Thymus (tissue), 11 donors: ENCODE data around the gene HNRNPA2B1. TPM values are rescaled to one million over a fixed set of nuclear protein-coding genes. Genes with fewer than 3 reads are reported as not detected.
"Not testable (repeated sequence)": the region's sequence is repeated elsewhere in the genome, so short reads cannot be mapped to it uniquely, and the experiment has no call there.

Experiments
- DNase-seq, 9 donors: peaks; one replicate each; pipeline ENCODE4 v3.0.0-alpha.2; 2013; ENCODE audit warnings: low spot score in 9 of 9, low read depth in 6 of 9, missing footprints in 1 of 9
- H3K27ac ChIP-seq, 2 donors: one replicate each; pipeline ENCODE4 v1.5.1; 2013; ENCODE audit warnings: control low read depth in 1 of 2, low read depth in 1 of 2, low read length in 1 of 2, mild to moderate bottlenecking in 1 of 2, moderate library complexity in 1 of 2
- H3K27me3 ChIP-seq, 2 donors: one replicate each; pipeline ENCODE4 v1.5.1; 2013; ENCODE audit warnings: low read length in 1 of 2; ENCODE audit not compliant: control insufficient read depth in 2 of 2, insufficient read depth in 1 of 2
- H3K36me3 ChIP-seq, 2 donors: one replicate each; pipeline ENCODE4 v1.5.1; 2013; ENCODE audit warnings: low read length in 1 of 2, mild to moderate bottlenecking in 1 of 2, moderate library complexity in 1 of 2; ENCODE audit not compliant: control insufficient read depth in 2 of 2, insufficient read depth in 2 of 2
- H3K4me1 ChIP-seq, 2 donors: one replicate each; pipeline ENCODE4 v1.5.1; 2013; ENCODE audit warnings: low read length in 2 of 2; ENCODE audit not compliant: control insufficient read depth in 2 of 2, insufficient read depth in 2 of 2
- H3K4me3 ChIP-seq, 2 donors: one replicate each; pipeline ENCODE4 v1.5.1; 2013; ENCODE audit warnings: low read length in 2 of 2, control low read depth in 1 of 2, mild to moderate bottlenecking in 1 of 2
- H3K9me3 ChIP-seq, 2 donors: one replicate each; pipeline ENCODE4 v1.5.1; 2013; ENCODE audit warnings: low read length in 1 of 2, mild to moderate bottlenecking in 1 of 2; ENCODE audit not compliant: control insufficient read depth in 2 of 2, insufficient read depth in 1 of 2
- WGBS: extraction: QIAGEN DNeasy Blood & Tissue Kit; methylation state at CpG from one replicate; pipeline ENCODE4 v1.1.7; 2013; 5-methylcytosine and 5-hydroxymethylcytosine counted together
- polyA plus RNA-seq: library from polyadenylated mRNA; stranded (reverse); fragments of 200-250 nt; gene quantifications from one replicate; pipeline ENCODE4 v1.2.3, GENCODE V29; 2013
- total RNA-seq: library from RNA; stranded (reverse); fragments of 120-200 nt; gene quantifications from one replicate; pipeline ENCODE4 v1.2.4, GENCODE V29; 2013
- donor health status: healthy.

Gene HNRNPA2B1
- total and polyA plus RNA-seq, 2 donors, result 212 to 767 TPM

DNA sequence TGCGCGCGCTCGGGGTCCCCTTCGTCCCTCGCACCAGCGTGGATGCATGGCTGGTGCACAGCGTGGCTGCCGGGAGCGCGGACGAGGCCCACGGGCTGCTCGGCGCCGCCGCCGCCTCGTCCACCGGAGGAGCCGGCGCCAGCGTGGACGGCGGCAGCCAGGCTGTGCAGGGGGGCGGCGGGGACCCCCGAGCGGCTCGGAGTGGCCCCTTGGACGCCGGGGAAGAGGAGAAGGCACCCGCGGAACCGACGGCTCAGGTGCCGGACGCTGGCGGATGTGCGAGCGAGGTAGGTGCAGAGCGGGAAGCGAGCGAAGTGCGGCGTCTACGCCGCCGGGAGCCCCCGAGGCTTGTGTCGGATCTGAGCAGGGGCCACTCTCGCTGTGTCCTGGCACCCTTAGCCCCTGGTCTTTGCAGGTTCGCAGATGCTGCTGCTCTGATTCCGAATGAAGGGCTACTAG is 47.7 kb downstream of the HNRNPA2B1 start:
- H3K27me3 ChIP-seq, result peaks cover 13 to 22% of the 10 kb centered on the region in 2 donors
- not testable (repeated sequence) for H3K9me3 ChIP-seq, H3K36me3 ChIP-seq
- H3K4me3 ChIP-seq, result peak overlapping the region; percentile 52 to 73
- 2% methylated on average over 49 of the region's 54 CpGs for WGBS
- H3K4me1 ChIP-seq, result peaks cover 21 to 54% of the 10 kb centered on the region in 2 donors
- peak overlapping the region; percentile 18 to 23 for H3K27ac ChIP-seq
- DNase-seq, result peak in 2 of 9 donors; percentile 37 to 49

DNA sequence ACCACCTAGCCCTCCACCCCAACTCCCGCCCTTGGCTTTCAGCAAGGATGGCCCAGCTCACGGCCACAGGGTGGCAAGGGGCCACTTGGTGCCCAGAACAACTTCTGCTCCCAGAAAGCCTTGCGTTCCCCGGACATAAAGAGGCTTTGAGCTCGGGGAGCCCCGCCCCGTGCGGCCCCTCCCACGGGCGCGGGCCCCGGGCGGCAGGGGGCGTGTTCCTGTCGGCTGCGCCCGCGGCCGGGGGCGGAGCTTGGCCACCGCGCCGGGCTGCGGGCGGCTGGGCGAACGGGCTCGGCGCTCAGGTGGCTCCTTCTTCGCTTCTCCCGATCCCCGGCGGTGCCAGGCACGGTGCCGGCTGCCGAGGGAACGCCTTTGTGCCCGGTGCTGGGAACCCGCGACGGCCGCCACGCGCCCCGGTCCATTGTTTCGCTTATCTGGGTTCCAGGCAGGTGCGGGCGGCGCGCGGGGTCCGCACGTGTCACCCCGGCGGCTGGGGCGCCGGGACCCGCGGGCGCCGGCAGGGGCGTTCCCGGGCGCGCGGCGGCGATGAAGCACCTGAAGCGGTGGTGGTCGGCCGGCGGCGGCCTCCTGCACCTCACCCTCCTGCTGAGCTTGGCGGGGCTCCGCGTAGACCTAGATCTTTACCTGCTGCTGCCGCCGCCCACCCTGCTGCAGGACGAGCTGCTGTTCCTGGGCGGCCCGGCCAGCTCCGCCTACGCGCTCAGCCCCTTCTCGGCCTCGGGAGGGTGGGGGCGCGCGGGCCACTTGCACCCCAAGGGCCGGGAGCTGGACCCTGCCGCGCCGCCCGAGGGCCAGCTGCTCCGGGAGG is 48.4 kb downstream of the HNRNPA2B1 start, which contains the start of gene NFE2L3:
TSS of gene NFE2L3 (plus strand) at position 246 of the 829 bp plus-strand sequence. CDS start at position 547, 301 bp downstream.
- H3K27ac ChIP-seq, result peak within 1 kb of the TSS; percentile 23 to 76
- H3K36me3 ChIP-seq, result no peaks in the 10 kb centered on the region
- under 1% methylated on average over 95 of the region's 95 CpGs for WGBS

DNA sequence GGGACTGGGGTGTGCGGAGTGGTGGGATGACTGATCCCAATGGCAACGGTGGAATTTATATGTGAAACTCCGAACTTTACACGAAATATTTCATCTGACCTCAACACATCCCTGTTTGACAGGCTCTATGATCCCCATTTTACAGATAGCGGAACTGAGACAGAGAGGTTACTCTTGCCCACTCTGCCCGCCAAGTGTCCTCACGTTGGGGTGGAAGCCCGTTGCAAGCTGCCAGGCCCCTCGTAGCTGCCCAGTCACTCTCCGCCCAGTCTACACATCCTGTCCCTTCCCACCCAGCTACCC is 48.9 kb downstream of the HNRNPA2B1 start:
- 60% methylated on average over 10 of the region's 10 CpGs for WGBS
- Histone ChIP-seq H3K4me1 (peaks cover 20 to 45% of the 10 kb centered on the region in 2 donors), H3K4me3 (peak overlapping the region; percentile 52 to 73), H3K9me3 (peaks cover 0 to 9% of the 10 kb centered on the region in 2 donors), H3K36me3 (no peaks in the 10 kb centered on the region), H3K27ac (peak overlapping the region in 1 of 2 donors; percentile 76), H3K27me3 (peaks cover 13 to 22% of the 10 kb centered on the region in 2 donors)
- DNase-seq, result no peak

More for the DNA sequence above, 48.4 kb downstream of the HNRNPA2B1 start, which contains the start of gene NFE2L3:
- H3K4me1 ChIP-seq, result peaks cover 21 to 51% of the 10 kb centered on the region in 2 donors
- peak in 8 of 9 donors; percentile 56 to 89 (median 78) for DNase-seq
- peaks cover 13 to 22% of the 10 kb centered on the region in 2 donors for H3K27me3 ChIP-seq
- H3K4me3 ChIP-seq, result peak within 1 kb of the TSS; percentile 52 to 73
- peaks cover 0 to 4% of the 10 kb centered on the region in 2 donors for H3K9me3 ChIP-seq

DNA sequence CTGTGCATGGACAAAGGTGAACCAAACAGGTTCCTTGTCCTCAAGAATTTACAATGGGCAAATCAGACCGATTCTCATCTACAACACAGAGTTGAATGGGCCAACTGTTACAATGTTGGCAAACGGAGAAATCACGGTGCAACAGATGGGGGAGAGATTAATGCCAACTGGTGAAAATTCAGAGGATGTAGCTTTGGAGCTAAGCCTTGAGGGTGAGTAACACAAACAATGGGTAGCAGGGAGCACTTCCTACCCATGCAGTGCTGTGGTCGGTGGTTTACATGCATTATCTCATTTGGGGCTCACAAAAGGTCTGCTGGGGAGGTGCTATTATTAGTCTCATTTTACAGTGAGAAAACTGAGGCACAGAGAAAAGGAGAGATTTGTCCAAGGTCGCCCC is 49.5 kb downstream of the HNRNPA2B1 start:
- Histone ChIP-seq H3K4me1 (peaks cover 16 to 41% of the 10 kb centered on the region in 2 donors), H3K27me3 (peaks cover 13 to 22% of the 10 kb centered on the region in 2 donors), H3K9me3 (peaks cover 0 to 9% of the 10 kb centered on the region in 2 donors), H3K27ac (no peak overlapping the region), H3K4me3 (no peak overlapping the region), H3K36me3 (no peaks in the 10 kb centered on the region)
- 94% methylated on average over 5 of the region's 5 CpGs for WGBS
- DNase-seq, result no peak

DNA sequence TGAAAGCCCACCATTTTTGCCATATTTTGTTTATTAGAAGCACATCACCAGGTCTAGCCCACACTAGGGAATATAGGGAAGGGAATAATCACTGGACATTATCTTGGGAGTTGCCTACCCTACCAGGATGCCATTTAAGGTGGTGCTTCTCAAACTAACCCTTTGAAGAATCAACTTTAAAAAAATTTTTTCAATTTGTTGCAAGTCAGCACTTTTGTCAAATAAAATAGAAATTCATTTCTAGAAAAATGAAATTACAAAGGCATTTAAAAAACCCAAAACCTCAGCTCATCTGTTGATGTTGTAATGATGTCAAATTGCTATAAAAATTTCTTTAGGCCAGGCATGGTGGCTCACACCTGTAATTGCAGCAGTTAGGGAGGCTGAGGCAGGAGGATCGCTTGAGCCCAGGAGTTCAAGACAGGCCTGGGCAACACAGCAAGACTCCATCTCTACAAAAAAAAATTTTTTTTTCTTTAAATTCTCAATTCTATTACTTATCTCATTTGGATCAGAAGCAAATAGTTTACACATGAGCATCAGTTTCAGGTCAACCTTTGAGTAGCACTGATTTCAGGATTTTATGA is 51.1 kb downstream of the HNRNPA2B1 start:
- WGBS, result 100% methylated on average over 1 of the region's 1 CpG
- DNase-seq, result no peak
- H3K27ac ChIP-seq, result no peak overlapping the region
- peaks cover 13 to 22% of the 10 kb centered on the region in 2 donors for H3K27me3 ChIP-seq
- no peak overlapping the region for H3K4me3 ChIP-seq
- peaks cover 10 to 26% of the 10 kb centered on the region in 2 donors for H3K4me1 ChIP-seq
- peaks cover 0 to 9% of the 10 kb centered on the region in 2 donors for H3K9me3 ChIP-seq
- no peaks in the 10 kb centered on the region for H3K36me3 ChIP-seq

DNA sequence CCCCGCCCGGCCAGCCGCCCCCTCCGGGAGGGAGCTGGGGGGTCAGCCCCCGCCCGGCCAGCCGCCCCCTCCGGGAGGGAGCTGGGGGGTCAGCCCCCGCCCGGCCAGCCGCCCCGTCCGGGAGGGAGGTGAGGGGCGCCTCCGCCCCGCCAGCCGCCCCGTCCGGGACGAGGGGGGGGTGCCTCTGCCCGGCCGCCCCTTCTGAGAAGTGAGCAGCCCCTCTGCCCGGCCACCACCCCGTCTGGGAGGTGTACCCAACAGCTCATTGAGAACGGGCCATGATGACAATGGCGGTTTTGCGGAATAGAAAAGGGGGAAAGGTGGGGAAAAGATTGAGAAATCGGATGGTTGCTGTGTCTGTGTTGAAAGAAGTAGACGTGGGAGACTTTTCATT is 52.2 kb downstream of the HNRNPA2B1 start:
- H3K27me3 ChIP-seq, result peaks cover 7 to 12% of the 10 kb centered on the region in 2 donors
- not testable (repeated sequence) for H3K27ac ChIP-seq, H3K4me3 ChIP-seq, DNase-seq, H3K36me3 ChIP-seq, H3K9me3 ChIP-seq
- H3K4me1 ChIP-seq, result peaks cover 10 to 16% of the 10 kb centered on the region in 2 donors
- 97% methylated on average over 26 of the region's 29 CpGs for WGBS

DNA sequence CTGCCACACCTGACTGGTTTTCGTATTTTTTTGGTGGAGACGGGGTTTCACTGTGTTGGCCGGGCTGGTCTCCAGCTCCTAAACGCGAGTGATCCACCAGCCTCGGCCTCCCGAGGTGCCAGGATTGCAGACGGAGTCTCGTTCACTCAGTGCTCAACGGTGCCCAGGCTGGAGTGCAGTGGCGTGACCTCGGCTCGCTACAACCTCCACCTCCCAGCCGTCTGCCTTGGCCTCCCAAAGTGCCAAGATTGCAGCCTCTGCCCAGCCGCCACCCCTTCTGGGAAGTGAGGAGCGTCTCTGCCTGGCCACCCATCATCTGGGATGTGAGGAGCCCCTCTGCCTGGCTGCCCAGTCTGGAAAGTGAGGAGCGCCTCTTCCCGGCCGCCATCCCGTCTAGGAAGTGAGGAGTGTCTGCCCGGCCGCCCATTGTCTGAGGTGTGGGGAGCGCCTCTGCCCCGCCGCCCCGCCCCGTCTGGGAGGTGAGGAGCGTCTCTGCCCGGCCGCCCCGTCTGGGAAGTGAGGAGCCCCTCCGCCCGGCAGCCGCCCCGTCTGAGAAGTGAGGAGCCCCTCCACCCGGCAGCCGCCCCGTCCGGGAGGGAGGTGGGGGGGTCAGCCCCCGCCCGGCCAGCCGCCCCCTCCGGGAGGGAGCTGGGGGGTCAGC is 52.8 kb downstream of the HNRNPA2B1 start:
- H3K27me3 ChIP-seq, H3K4me3 ChIP-seq, H3K36me3 ChIP-seq, H3K9me3 ChIP-seq, H3K27ac ChIP-seq, DNase-seq: not testable (repeated sequence)
- H3K4me1 ChIP-seq, result peaks cover 7 to 11% of the 10 kb centered on the region in 2 donors
- 95% methylated on average over 43 of the region's 43 CpGs for WGBS

DNA sequence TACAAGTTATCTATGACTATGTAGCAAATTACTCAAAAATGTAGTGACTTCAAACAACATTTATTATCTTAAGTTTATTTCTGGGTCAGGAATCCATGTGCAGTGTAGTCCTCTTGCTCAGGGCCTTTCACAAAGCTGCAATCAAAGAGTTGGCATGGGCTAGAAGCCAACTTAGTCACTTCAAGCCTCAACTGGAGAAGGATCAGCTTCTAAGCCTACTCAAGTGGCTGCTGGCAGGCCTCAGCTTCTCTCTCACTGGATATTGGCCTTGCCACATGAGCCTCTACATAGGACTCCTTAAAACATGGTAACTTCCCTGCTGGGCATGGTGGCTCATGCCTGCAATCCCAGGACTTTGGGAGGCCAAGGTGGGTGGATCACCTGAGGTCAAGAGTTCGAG is 53.5 kb downstream of the HNRNPA2B1 start:
- H3K27me3 ChIP-seq, result peaks cover 0 to 3% of the 10 kb centered on the region in 2 donors
- peaks cover 0 to 9% of the 10 kb centered on the region in 2 donors for H3K9me3 ChIP-seq
- H3K36me3 ChIP-seq, result no peaks in the 10 kb centered on the region
- H3K27ac ChIP-seq, result no peak overlapping the region
- 90% methylated on average over 1 of the region's 1 CpG for WGBS
- H3K4me1 ChIP-seq, result peaks cover 7 to 11% of the 10 kb centered on the region in 2 donors
- DNase-seq, result no peak
- no peak overlapping the region for H3K4me3 ChIP-seq
